A549 (cell line): Measurements from ENCODE around the gene TPRG1.

Experiments
- BCL3 ChIP-seq: fragments of >200 bp; sonication (Bioruptor Twin); formaldehyde crosslinking; IDR thresholded peaks from 3 replicates; pipeline ENCODE4 v1.6.1; 2016
- MAFK ChIP-seq: fragments of 450-650 bp; IDR thresholded peaks from 2 replicates; pipeline ENCODE4 v1.6.1; 2014; ENCODE audit not compliant: partially characterized antibody
- MAX ChIP-seq: IDR thresholded peaks from 2 replicates; pipeline ENCODE4 v1.6.1; 2012
- MYC ChIP-seq: IDR thresholded peaks from 2 replicates; pipeline ENCODE4 v1.6.1; 2012; ENCODE audit warnings: mild to moderate bottlenecking, inconsistent platforms, low read length, improper control_type of control experiment, borderline replicate concordance
- PBX3 ChIP-seq: IDR thresholded peaks from 2 replicates; pipeline ENCODE4 v1.6.1; 2012
- POLR2A ChIP-seq: IDR thresholded peaks from 2 replicates; pipeline ENCODE4 v1.6.1; 2012; ENCODE audit warnings: mild to moderate bottlenecking, low read length
- RAD21 ChIP-seq, 2 experiments: fragments of >200 bp in 1 of 2; sonication (Bioruptor Twin) in 1 of 2; formaldehyde crosslinking in 1 of 2; IDR thresholded peaks in 1 of 2; conservative IDR thresholded peaks in 1 of 2; 2 replicates in 1 of 2; 3 replicates in 1 of 2; pipeline ENCODE4 v1.6.1; 2012 to 2018; ENCODE audit warnings: inconsistent platforms in 1 of 2
- RARB ChIP-seq: fragments of 250-450 bp; sonication (Bioruptor Pico); IDR thresholded peaks from 2 replicates; pipeline ENCODE4 v1.8.0; 2021; ENCODE audit warnings: mild to moderate bottlenecking, moderate library complexity
- SREBF2 ChIP-seq: fragments of 450-650 bp; IDR thresholded peaks from 2 replicates; pipeline ENCODE4 v1.6.1; 2014; ENCODE audit warnings: mild to moderate bottlenecking, moderate library complexity
- TF ChIP-seq, protein P1 (sequence below): fragments of 450-650 bp; IDR thresholded peaks from 2 replicates; pipeline ENCODE4 v1.6.1; 2014; ENCODE audit warnings: antibody characterized with exemption
- TF ChIP-seq, protein P2 (sequence below): fragments of >200 bp; sonication (Bioruptor Twin); formaldehyde crosslinking; IDR thresholded peaks from 3 replicates; pipeline ENCODE4 v1.5.1; 2016
- TF ChIP-seq, protein P3 (sequence below): fragments of 200-600 bp; sonication (generic); IDR thresholded peaks from 2 replicates; pipeline ENCODE4 v1.6.1; 2016; ENCODE audit warnings: antibody characterized with exemption, mild to moderate bottlenecking, moderate library complexity

DNA sequence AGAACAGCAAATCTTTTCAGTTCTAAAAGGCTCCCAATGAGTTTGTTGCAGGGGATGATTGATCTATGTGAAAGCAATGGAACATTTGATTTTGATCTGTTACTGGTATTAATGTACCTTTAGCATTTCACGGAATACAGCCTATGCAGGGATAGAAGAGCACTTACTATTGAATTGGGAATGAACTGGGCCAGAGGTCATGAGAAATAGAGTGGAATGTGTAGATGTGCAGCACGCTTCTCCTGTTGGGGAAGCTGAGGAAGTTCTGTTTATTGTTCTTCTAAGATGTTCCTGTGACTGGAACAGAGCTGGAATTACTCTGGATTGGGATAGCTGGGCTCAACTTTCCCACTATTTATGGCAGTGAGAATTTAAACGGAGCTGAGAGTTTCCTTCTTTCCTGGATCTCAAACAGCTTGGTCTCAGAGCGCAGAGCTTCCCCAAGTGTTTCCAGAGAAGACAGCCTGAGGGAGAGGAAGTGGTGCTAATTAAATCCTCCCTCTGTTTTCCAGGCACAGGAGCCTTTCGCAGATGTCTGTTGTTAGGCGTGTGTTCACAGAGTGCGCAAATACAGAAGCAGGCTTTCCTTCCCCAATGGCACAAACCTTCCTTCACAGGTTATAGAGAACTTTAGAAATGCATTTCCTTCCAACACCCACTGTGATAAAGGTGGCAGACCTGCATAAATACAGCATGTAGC, 32.5 kb downstream of the TPRG1 start:
- no peak for TF ChIP-seq RARB (CRISPR knock-in tag)
- TF ChIP-seq, protein P1, sequence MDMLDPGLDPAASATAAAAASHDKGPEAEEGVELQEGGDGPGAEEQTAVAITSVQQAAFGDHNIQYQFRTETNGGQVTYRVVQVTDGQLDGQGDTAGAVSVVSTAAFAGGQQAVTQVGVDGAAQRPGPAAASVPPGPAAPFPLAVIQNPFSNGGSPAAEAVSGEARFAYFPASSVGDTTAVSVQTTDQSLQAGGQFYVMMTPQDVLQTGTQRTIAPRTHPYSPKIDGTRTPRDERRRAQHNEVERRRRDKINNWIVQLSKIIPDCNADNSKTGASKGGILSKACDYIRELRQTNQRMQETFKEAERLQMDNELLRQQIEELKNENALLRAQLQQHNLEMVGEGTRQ: no peak
- TF ChIP-seq, protein P2, sequence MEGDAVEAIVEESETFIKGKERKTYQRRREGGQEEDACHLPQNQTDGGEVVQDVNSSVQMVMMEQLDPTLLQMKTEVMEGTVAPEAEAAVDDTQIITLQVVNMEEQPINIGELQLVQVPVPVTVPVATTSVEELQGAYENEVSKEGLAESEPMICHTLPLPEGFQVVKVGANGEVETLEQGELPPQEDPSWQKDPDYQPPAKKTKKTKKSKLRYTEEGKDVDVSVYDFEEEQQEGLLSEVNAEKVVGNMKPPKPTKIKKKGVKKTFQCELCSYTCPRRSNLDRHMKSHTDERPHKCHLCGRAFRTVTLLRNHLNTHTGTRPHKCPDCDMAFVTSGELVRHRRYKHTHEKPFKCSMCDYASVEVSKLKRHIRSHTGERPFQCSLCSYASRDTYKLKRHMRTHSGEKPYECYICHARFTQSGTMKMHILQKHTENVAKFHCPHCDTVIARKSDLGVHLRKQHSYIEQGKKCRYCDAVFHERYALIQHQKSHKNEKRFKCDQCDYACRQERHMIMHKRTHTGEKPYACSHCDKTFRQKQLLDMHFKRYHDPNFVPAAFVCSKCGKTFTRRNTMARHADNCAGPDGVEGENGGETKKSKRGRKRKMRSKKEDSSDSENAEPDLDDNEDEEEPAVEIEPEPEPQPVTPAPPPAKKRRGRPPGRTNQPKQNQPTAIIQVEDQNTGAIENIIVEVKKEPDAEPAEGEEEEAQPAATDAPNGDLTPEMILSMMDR: no peak
- no peak for TF ChIP-seq MYC
- TF ChIP-seq MAFK: no peak
- TF ChIP-seq POLR2A: no peak
- TF ChIP-seq PBX3: no peak
- no peak for TF ChIP-seq BCL3
- TF ChIP-seq, protein P3, sequence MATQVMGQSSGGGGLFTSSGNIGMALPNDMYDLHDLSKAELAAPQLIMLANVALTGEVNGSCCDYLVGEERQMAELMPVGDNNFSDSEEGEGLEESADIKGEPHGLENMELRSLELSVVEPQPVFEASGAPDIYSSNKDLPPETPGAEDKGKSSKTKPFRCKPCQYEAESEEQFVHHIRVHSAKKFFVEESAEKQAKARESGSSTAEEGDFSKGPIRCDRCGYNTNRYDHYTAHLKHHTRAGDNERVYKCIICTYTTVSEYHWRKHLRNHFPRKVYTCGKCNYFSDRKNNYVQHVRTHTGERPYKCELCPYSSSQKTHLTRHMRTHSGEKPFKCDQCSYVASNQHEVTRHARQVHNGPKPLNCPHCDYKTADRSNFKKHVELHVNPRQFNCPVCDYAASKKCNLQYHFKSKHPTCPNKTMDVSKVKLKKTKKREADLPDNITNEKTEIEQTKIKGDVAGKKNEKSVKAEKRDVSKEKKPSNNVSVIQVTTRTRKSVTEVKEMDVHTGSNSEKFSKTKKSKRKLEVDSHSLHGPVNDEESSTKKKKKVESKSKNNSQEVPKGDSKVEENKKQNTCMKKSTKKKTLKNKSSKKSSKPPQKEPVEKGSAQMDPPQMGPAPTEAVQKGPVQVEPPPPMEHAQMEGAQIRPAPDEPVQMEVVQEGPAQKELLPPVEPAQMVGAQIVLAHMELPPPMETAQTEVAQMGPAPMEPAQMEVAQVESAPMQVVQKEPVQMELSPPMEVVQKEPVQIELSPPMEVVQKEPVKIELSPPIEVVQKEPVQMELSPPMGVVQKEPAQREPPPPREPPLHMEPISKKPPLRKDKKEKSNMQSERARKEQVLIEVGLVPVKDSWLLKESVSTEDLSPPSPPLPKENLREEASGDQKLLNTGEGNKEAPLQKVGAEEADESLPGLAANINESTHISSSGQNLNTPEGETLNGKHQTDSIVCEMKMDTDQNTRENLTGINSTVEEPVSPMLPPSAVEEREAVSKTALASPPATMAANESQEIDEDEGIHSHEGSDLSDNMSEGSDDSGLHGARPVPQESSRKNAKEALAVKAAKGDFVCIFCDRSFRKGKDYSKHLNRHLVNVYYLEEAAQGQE: no peak
- no peak for TF ChIP-seq SREBF2
- no peak for TF ChIP-seq RAD21 (conservative IDR thresholded peaks at IDR 0.05 in 1 of 2, IDR thresholded peaks at IDR 0.05 in 1 of 2)
- TF ChIP-seq MAX: no peak
